ENCODE results near the gene OR6J1. TPM values are rescaled to one million over a fixed set of nuclear protein-coding genes. Genes with fewer than 3 reads are reported as not detected.
A peak's percentile ranks its signal among the peaks of the same experiment; 100 is the strongest.

OR6J1 gene
- total and polyA plus RNA-seq, 9 of the 15 experiments (the other 6 are each of a cell fraction or from before 2014, with no cell fraction given) = not detected

DNA sequence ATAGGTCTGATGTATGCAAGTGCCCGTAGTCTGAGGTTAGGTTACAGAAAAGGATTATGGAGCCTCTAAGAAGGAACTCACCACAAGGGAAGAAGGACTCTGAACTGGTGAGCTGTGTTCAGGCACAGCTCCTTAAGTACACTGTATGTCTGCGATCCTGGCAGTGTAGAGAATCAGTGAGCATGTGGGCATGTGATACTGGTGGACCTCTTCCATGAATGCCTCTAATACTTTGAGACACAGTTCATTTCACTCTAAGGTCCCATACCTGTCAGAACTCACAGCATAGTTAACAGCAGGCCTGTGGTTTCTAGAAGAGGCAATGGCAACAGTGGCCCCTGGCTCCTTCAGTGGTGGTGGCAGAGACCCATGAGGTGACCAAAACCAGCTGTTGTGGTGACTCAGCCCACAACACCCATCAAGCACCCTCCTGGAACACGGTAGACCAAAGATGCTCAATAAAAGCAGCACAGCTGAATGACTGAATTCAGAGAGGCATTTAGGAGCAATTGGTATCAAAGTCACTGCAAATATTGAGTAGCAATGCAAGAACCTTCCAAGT, 6.9 kb upstream of the OR6J1 start (continued):
- TF ChIP-seq DMBX1 (CRISPR knock-in tag; IDR thresholded peaks at IDR 0.05; ENCODE audit: borderline replicate concordance) (no peak), CAMTA2 (CRISPR knock-in tag; conservative IDR thresholded peaks at IDR 0.05) (no peak), TOE1 (IDR thresholded peaks at IDR 0.05; ENCODE audit: borderline replicate concordance) (no peak), TOE1 (CRISPR knock-in tag; IDR thresholded peaks at IDR 0.05; ENCODE audit: borderline replicate concordance, low read depth) (no peak), ZNF445 (CRISPR knock-in tag; IDR thresholded peaks at IDR 0.05; ENCODE audit: low read depth) (no peak), NCOA1 (IDR thresholded peaks at IDR 0.05; ENCODE audit: low read depth) (no peak), ZFP30 (CRISPR knock-in tag; IDR thresholded peaks at IDR 0.05; ENCODE audit: borderline replicate concordance) (no peak), ILF3 (IDR thresholded peaks at IDR 0.05; ENCODE audit: borderline replicate concordance) (no peak), SREBF2 (CRISPR knock-in tag; IDR thresholded peaks at IDR 0.05) (no peak), SOX6 (IDR thresholded peaks at IDR 0.05) (no peak), SRSF9 (IDR thresholded peaks at IDR 0.05; ENCODE audit: borderline replicate concordance, low read depth, low read length) (no peak), GATAD2B (IDR thresholded peaks at IDR 0.05; ENCODE audit: borderline replicate concordance) (no peak), ZNF263 (CRISPR knock-in tag; IDR thresholded peaks at IDR 0.05; ENCODE audit: borderline replicate concordance) (no peak)
- TF ChIP-seq, protein P1, sequence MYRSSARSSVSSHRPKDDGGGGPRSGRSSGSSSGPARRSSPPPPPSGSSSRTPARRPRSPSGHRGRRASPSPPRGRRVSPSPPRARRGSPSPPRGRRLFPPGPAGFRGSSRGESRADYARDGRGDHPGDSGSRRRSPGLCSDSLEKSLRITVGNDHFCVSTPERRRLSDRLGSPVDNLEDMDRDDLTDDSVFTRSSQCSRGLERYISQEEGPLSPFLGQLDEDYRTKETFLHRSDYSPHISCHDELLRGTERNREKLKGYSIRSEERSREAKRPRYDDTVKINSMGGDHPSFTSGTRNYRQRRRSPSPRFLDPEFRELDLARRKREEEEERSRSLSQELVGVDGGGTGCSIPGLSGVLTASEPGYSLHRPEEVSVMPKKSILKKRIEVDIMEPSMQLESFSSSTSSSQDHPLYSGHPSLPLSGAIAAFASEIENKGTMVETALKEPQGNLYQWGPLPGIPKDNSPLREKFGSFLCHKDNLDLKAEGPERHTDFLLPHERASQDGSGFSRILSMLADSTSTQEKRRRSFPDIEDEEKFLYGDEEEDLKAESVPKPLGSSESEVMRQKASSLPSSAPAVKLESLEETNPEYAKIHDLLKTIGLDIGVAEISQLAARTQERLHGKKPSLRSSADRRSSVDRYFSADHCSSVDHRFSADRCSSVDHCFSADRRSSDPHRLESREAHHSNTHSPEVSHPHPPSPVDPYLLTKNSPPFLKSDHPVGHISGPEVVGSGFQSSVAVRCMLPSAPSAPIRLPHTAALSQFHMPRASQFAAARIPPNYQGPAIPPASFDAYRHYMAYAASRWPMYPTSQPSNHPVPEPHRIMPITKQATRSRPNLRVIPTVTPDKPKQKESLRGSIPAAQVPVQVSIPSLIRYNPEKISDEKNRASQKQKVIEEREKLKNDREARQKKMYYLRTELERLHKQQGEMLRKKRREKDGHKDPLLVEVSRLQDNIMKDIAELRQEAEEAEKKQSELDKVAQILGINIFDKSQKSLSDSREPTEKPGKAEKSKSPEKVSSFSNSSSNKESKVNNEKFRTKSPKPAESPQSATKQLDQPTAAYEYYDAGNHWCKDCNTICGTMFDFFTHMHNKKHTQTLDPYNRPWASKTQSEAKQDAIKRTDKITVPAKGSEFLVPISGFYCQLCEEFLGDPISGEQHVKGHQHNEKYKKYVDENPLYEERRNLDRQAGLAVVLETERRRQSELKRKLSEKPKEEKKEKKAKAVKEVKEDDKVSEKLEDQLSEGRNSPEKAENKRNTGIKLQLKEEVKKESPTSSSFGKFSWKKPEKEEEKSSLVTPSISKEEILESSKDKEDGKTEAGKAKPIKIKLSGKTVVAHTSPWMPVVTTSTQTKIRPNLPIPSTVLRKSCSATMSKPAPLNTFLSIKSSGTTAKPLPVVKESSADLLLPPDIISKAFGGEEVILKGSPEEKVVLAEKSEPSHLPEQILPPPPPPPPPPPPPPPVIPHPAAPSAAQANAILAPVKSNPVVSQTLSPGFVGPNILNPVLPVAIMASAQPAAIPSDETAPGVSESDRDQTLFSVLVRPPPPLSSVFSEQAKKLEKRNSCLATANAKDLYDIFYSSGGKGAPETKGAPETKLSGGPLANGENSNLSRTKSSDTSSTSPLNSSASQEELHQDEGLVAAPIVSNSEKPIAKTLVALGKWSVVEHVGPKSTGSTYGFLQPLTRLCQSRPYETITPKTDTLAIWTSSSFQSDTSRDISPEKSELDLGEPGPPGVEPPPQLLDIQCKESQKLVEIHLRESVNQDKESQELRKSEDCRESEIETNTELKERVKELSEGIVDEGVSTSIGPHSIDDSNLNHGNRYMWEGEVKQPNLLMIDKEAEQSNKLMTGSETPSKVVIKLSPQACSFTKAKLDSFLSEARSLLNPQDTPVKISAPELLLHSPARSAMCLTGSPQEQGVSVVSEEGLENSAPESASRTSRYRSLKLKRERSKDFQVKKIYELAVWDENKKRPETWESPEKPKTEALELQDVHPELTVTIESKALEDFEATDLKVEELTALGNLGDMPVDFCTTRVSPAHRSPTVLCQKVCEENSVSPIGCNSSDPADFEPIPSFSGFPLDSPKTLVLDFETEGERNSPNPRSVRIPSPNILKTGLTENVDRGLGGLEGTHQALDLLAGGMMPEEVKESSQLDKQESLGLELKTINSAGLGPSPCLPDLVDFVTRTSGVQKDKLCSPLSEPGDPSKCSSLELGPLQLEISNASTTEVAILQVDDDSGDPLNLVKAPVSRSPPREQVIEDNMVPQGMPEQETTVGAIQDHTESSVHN (IDR thresholded peaks at IDR 0.05; ENCODE audit: borderline replicate concordance in 1 of 2, low read depth in 1 of 2) = no peak
- TF ChIP-seq, protein P2, sequence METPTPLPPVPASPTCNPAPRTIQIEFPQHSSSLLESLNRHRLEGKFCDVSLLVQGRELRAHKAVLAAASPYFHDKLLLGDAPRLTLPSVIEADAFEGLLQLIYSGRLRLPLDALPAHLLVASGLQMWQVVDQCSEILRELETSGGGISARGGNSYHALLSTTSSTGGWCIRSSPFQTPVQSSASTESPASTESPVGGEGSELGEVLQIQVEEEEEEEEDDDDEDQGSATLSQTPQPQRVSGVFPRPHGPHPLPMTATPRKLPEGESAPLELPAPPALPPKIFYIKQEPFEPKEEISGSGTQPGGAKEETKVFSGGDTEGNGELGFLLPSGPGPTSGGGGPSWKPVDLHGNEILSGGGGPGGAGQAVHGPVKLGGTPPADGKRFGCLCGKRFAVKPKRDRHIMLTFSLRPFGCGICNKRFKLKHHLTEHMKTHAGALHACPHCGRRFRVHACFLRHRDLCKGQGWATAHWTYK (CRISPR knock-in tag; IDR thresholded peaks at IDR 0.05) = 0 out of 2 replicates have a peak, but pooled peaks have one; percentile 34
- TF ChIP-seq, protein P3, sequence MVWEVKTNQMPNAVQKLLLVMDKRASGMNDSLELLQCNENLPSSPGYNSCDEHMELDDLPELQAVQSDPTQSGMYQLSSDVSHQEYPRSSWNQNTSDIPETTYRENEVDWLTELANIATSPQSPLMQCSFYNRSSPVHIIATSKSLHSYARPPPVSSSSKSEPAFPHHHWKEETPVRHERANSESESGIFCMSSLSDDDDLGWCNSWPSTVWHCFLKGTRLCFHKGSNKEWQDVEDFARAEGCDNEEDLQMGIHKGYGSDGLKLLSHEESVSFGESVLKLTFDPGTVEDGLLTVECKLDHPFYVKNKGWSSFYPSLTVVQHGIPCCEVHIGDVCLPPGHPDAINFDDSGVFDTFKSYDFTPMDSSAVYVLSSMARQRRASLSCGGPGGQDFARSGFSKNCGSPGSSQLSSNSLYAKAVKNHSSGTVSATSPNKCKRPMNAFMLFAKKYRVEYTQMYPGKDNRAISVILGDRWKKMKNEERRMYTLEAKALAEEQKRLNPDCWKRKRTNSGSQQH (CRISPR knock-in tag; IDR thresholded peaks at IDR 0.05) = peak; percentile 93; the same call in 1 of the 2 replicates
